Heart left ventricle (tissue), 16 donors: ENCODE results near the gene DKC1. TPM values are rescaled to one million over a fixed set of nuclear protein-coding genes. Genes with fewer than 3 reads are reported as not detected.

Experiments
- ATAC-seq, 4 donors: fragments of 200-7000 bp; cut with Tn5 transposase; one replicate each; pipeline ENCODE4 v1.9.1; 2020 to 2022; ENCODE audit warnings: moderate library complexity in 4 of 4, mild to moderate bottlenecking in 3 of 4, moderate number of reproducible peaks in 1 of 4
- DNase-seq, 5 donors: peaks; one replicate each; pipeline ENCODE4 v3.0.0-alpha.2; 2020
- H3K27ac ChIP-seq, 12 donors: fragments of 200-600 bp; sonication (generic) in 4 of 12; one replicate each; pipeline versions ENCODE4 v1.5.0 to v1.8.0; 2016 to 2022; ENCODE audit warnings: mild to moderate bottlenecking in 2 of 12
- H3K27me3 ChIP-seq, 9 donors: fragments of 200-600 bp; sonication (generic) in 2 of 9; one replicate each; pipeline versions ENCODE4 v1.5.1 to v1.8.0; 2016 to 2022; ENCODE audit warnings: mild to moderate bottlenecking in 3 of 9
- H3K36me3 ChIP-seq, 9 donors: fragments of 200-600 bp; sonication (generic) in 2 of 9; one replicate each; pipeline versions ENCODE4 v1.5.0 to v1.8.0; 2018 to 2022; ENCODE audit warnings: mild to moderate bottlenecking in 2 of 9
- H3K4me1 ChIP-seq, 12 donors: fragments of 200-600 bp; sonication (generic) in 4 of 12; one replicate each; pipeline versions ENCODE4 v1.5.0 to v1.8.0; 2016 to 2022; ENCODE audit warnings: mild to moderate bottlenecking in 3 of 12
- H3K4me3 ChIP-seq, 12 donors: fragments of 200-600 bp; sonication (generic) in 4 of 12; one replicate each; pipeline versions ENCODE4 v1.5.0 to v1.8.0; 2017 to 2022; ENCODE audit warnings: mild to moderate bottlenecking in 9 of 12, moderate library complexity in 4 of 12
- H3K9me3 ChIP-seq, 12 donors: fragments of 200-600 bp; sonication (generic) in 4 of 12; one replicate each; pipeline versions ENCODE4 v1.5.0 to v1.8.0; 2016 to 2022; ENCODE audit warnings: mild to moderate bottlenecking in 1 of 12
- CTCF ChIP-seq, 12 donors: fragments of 200-600 bp; sonication (generic) in 4 of 12; IDR thresholded peaks; one replicate each; pipeline versions ENCODE4 v1.5.0 to v1.8.0; 2018 to 2022; ENCODE audit warnings: antibody characterized with exemption in 12 of 12, mild to moderate bottlenecking in 5 of 12
- POLR2A ChIP-seq, 2 donors: fragments of 450-650 bp; IDR thresholded peaks; one replicate each; pipeline ENCODE4 v1.6.1; 2017; ENCODE audit warnings: antibody characterized with exemption in 2 of 2, mild to moderate bottlenecking in 2 of 2, moderate library complexity in 2 of 2
- WGBS, 4 donors: extraction: QIAGEN DNeasy Blood & Tissue Kit in 2 of 4; methylation state at CpG; one replicate each; pipeline versions ENCODE4 v1.1.5 to v1.1.7; 2013 to 2018; 5-methylcytosine and 5-hydroxymethylcytosine counted together
- intact Hi-C, 10 donors: fragments of 100-400 bp; cut with DNase I; formaldehyde crosslinking; loops; one replicate each; pipeline versions ENCODE4 v1.11.1 to v1.14.2; 2022
- polyA plus RNA-seq, 2 donors: library from polyadenylated mRNA; stranded (reverse); fragments of 200-250 nt; gene quantifications; one replicate each; pipeline ENCODE4 v1.2.3, GENCODE V29; 2013
- total RNA-seq, 9 donors: library from RNA; depleted of rRNA in 2 of 9; stranded (reverse); fragments of >200 nt in 2 of 9; fragmentation: NEBNext Ultra II Directional in 3 of 9; extraction: Animal tissue kit (Norgen Biotek cat#: 25700) in 3 of 9; gene quantifications; one replicate each; pipeline versions ENCODE4 v1.1.0 to v1.2.4, GENCODE V29; 2016 to 2023
- donor health status: ischemic (EF 13 %, LVEDD 7.1; RV severe dilation, severe dysfunction).
- donor health status: healthy with polysubstance abuse.
- donor health status: DM: no; HTN: yes; CAD: no.
- donor health status: DM: no; HTN: no; CAD: no.
- donor health status: ischemic (EF 25% LVEDD 6.9; RV normal size, moderate dysfunction).
- donor health status: ischemic (EF 25% LVEDD 5.7; RV mildly dilated, moderate dysfunction).
- donor health status: healthy.
- donor health status: DM: yes; HTN: yes; CAD: no.
- donor health status: ischemic (EF 35%, LVEDD 5.7; RV mildly dilated, moderate dysfunction).
- donor health status: nonischemic (EF 11% LVEDD 7.7; RV severe dilation, severe dysfunction).
- donor health status: DM: yes; HTN: yes; CAD: no.
- donor health status: PGD.
- donor health status: ischemic (EF 29% LVEDD 5.4; RV normal size, mild dysfunction).
- donor health status: nonischemic (EF 23%, LVEDD 6.1; RV moderate dilation, normal function).

DKC1 gene
- total and polyA plus RNA-seq, 11 donors, result 12.9 to 31.9 (median 23.6) TPM

GRCh38 chrX:154731184-154731583 lies 31.5 kb upstream of the DKC1 start:
- Histone ChIP-seq H3K36me3 (no peaks in the 10 kb centered on the region), H3K4me1 (peaks cover 5 to 100% (median 93%) of the 10 kb centered on the region in 12 donors), H3K27ac (peak overlapping the region; percentile 46 to 92 (median 82)), H3K9me3 (no peaks in the 10 kb centered on the region), H3K27me3 (no peaks in the 10 kb centered on the region), H3K4me3 (no peak overlapping the region)
- no peak for DNase-seq
- 73 to 87% (median 84%) methylated on average over 5 of the region's 5 CpGs for WGBS, 4 donors
- TF ChIP-seq POLR2A (IDR thresholded peaks at IDR 0.05) (no peak), CTCF (IDR thresholded peaks at IDR 0.05) (no peak)
- no peak for ATAC-seq
- intact Hi-C loops, result loop anchor here in 1 of 10 donors (2.0 to 5.0 kb wide), 2 partner anchors 20 to 34 kb away; partner anchors contain the start of gene GAB3

- Histone ChIP-seq H3K27ac (peak overlapping the region; percentile 24 to 92 (median 82)), H3K4me3 (no peak overlapping the region), H3K27me3 (no peaks in the 10 kb centered on the region), H3K4me1 (peaks cover 5 to 100% (median 93%) of the 10 kb centered on the region in 12 donors), H3K36me3 (no peaks in the 10 kb centered on the region), H3K9me3 (no peaks in the 10 kb centered on the region)
- 35 to 72% (median 52%) methylated on average over 7 of the region's 7 CpGs for WGBS, 4 donors
- DNase-seq (no peak), ATAC-seq (peak; percentile 39 to 58 (median 50))
- intact Hi-C loops, result loop anchor here in 1 of 10 donors (2.0 to 5.0 kb wide), 2 partner anchors 19 to 35 kb away; partner anchors contain the start of gene GAB3
- TF ChIP-seq CTCF (IDR thresholded peaks at IDR 0.05) (no peak), POLR2A (IDR thresholded peaks at IDR 0.05) (no peak)
Measured at GRCh38 chrX:154731881-154732280, 30.8 kb upstream of the DKC1 start.

GRCh38 chrX:154732421-154733065 lies 30.1 kb upstream of the DKC1 start:
- H3K27ac ChIP-seq, result peak overlapping the region; percentile 24 to 92 (median 82)
- DNase-seq (no peak), ATAC-seq (no peak)
- H3K36me3 ChIP-seq, result no peaks in the 10 kb centered on the region
- intact Hi-C loops, result loop anchor here in 1 of 10 donors (5.0 kb wide), 1 partner anchor 35 kb away; no protein-coding TSS in a partner anchor
- no peaks in the 10 kb centered on the region for H3K27me3 ChIP-seq
- 34 to 60% (median 40%) methylated on average over 5 of the region's 5 CpGs for WGBS, 4 donors
- H3K4me3 ChIP-seq, result no peak overlapping the region
- H3K4me1 ChIP-seq, result peaks cover 7 to 100% (median 94%) of the 10 kb centered on the region in 12 donors
- TF ChIP-seq CTCF (IDR thresholded peaks at IDR 0.05), result no peak
- no peak for TF ChIP-seq POLR2A (IDR thresholded peaks at IDR 0.05)
- no peaks in the 10 kb centered on the region for H3K9me3 ChIP-seq

DNA sequence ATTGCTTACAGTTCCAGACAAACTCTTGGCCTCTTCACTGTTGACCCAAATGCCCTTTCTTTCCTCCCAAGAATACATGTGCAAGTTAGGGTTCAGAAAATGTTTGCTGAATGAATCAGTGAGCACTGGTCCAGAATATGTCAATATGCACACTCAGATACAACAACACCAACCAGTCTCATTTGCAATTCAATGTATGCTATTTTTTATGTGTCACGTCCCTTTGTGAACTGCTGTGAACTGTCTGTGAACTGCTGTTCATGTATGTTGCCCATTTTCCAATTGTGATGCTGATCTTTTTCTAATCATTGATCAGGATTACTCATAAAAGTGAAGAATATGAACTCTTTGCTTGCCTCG lies 29.6 kb upstream of the DKC1 start:
- 67 to 75% (median 74%) methylated on average over 2 of the region's 2 CpGs for WGBS, 4 donors
- H3K27ac ChIP-seq, result peak overlapping the region; percentile 24 to 92 (median 82)
- no peaks in the 10 kb centered on the region for H3K9me3 ChIP-seq
- ATAC-seq, result no peak
- H3K27me3 ChIP-seq, result no peaks in the 10 kb centered on the region
- TF ChIP-seq POLR2A (IDR thresholded peaks at IDR 0.05), result no peak
- no peak for TF ChIP-seq CTCF (IDR thresholded peaks at IDR 0.05)
- DNase-seq, result no peak
- intact Hi-C loops, result loop anchor here in 1 of 10 donors (5.0 kb wide), 1 partner anchor 36 kb away; no protein-coding TSS in a partner anchor
- no peak overlapping the region for H3K4me3 ChIP-seq
- no peaks in the 10 kb centered on the region for H3K36me3 ChIP-seq
- H3K4me1 ChIP-seq, result peaks cover 9 to 100% (median 95%) of the 10 kb centered on the region in 12 donors
